HCT116 (cell line): ENCODE data around the gene HIPK2. TPM values are rescaled to one million over a fixed set of nuclear protein-coding genes. Genes with fewer than 3 reads are reported as not detected.

Source experiments
- ATAC-seq: fragments of 200-7000 bp; cut with Tn5 transposase; 2 replicates; pipeline ENCODE4 v1.9.1; 2020; ENCODE audit warnings: mild to moderate bottlenecking, moderate library complexity
- BruUV-seq: library from RNA; stranded (reverse); fragments of 400-500 nt; replicated peaks from 2 replicates; lab custom pipeline; 2021; lab: Mats Ljungman, UMichigan
- CTCF ChIA-PET: fragments of 300-600 bp; sonication (Branson Sonifier 250); formaldehyde crosslinking; loops from one replicate; lab custom pipeline; 2021; ENCODE audit warnings: antibody characterized with exemption; lab: Charles Lee
- POLR2A ChIA-PET: fragments of 300-600, 350-600 bp; sonication (Branson Sonifier 250); formaldehyde crosslinking; loops from one replicate; lab custom pipeline; 2021; ENCODE audit warnings: antibody characterized with exemption; lab: Charles Lee
- RAD21 ChIA-PET, 2 experiments: fragments of 300-600 bp; sonication (Branson Sonifier 250); formaldehyde crosslinking; loops; one replicate each; lab custom pipeline; 2023; ENCODE audit warnings: low total read pairs in 2 of 2; ENCODE audit not compliant: uncharacterized antibody in 2 of 2, unreplicated experiment in 2 of 2, low non-redundant PET in 1 of 2; lab: Charles Lee
- DNase-seq: peaks from one replicate; pipeline ENCODE4 v3.0.0-alpha.2; 2010; ENCODE audit warnings: low read depth, low spot score
- H2AFZ ChIP-seq: fragments of 200-600 bp; shearing (Covaris generic), sonication (generic); 2 replicates; pipeline ENCODE4 v1.6.1; 2017; ENCODE audit warnings: low read depth, mixed run types, mixed read lengths, antibody characterized with exemption, low read length; ENCODE audit not compliant: poor library complexity, severe bottlenecking
- H3K27ac ChIP-seq: 2 replicates; pipeline ENCODE4 v1.5.1; 2012; ENCODE audit warnings: low read depth, low read length
- H3K27me3 ChIP-seq: fragments of 200-600 bp; sonication (generic); 2 replicates; pipeline ENCODE4 v1.6.1; 2016; ENCODE audit warnings: mixed run types, low read length, mixed read lengths; ENCODE audit not compliant: insufficient read depth
- H3K36me3 ChIP-seq, 2 experiments: fragments of 200-500 bp in 1 of 2; fragments of 200-600 bp in 1 of 2; sonication (Bioruptor generic) in 1 of 2; sonication (generic) in 1 of 2; 2 replicates each; pipeline versions ENCODE4 v1.5.1 to v1.6.1; 2014 to 2016; ENCODE audit warnings: low read length in 2 of 2, inconsistent platforms in 1 of 2, mixed read lengths in 1 of 2, mixed run types in 1 of 2; ENCODE audit not compliant: insufficient read depth in 2 of 2, control insufficient read depth in 1 of 2
- H3K4me1 ChIP-seq, 2 experiments: fragments of 200-600 bp in 1 of 2; sonication (generic) in 1 of 2; 2 replicates each; pipeline versions ENCODE4 v1.5.1 to v1.6.1; 2012 to 2017; ENCODE audit warnings: low read length in 2 of 2, inconsistent platforms in 1 of 2, mild to moderate bottlenecking in 1 of 2, mixed read lengths in 1 of 2, mixed run types in 1 of 2, moderate library complexity in 1 of 2; ENCODE audit not compliant: insufficient read depth in 2 of 2, control insufficient read depth in 1 of 2
- H3K4me2 ChIP-seq: fragments of 200-600 bp; sonication (generic); 2 replicates; pipeline ENCODE4 v1.6.1; 2017; ENCODE audit warnings: mixed run types, low read length, mixed read lengths
- H3K4me3 ChIP-seq, 2 experiments: fragments of 200-600 bp in 1 of 2; sonication (generic) in 1 of 2; replicated peaks in 1 of 2; 2 replicates each; pipeline ENCODE4 v1.5.1; 2011 to 2016; ENCODE audit warnings: low read length in 2 of 2, control low read depth in 1 of 2, low read depth in 1 of 2, mild to moderate bottlenecking in 1 of 2, mixed read lengths in 1 of 2, mixed run types in 1 of 2
- H3K79me2 ChIP-seq: fragments of 200-600 bp; sonication (generic); 2 replicates; pipeline ENCODE4 v1.6.1; 2017; ENCODE audit warnings: mild to moderate bottlenecking, mixed run types, low read length, moderate library complexity, mixed read lengths; ENCODE audit not compliant: insufficient read depth
- H3K9ac ChIP-seq: fragments of 200-600 bp; sonication (generic); 2 replicates; pipeline ENCODE4 v1.6.1; 2016; ENCODE audit warnings: low read length, mixed read lengths
- H3K9me2 ChIP-seq: fragments of 200-600 bp; sonication (generic), shearing (Covaris generic); 2 replicates; pipeline ENCODE4 v1.6.1; 2017; ENCODE audit warnings: mixed run types, mild to moderate bottlenecking, moderate library complexity; ENCODE audit not compliant: insufficient read depth
- H3K9me3 ChIP-seq, 2 experiments: fragments of 200-500 bp in 1 of 2; fragments of 200-600 bp in 1 of 2; sonication (Bioruptor generic) in 1 of 2; sonication (generic) in 1 of 2; 2 replicates each; pipeline ENCODE4 v1.6.1; 2014 to 2017; ENCODE audit warnings: low read length in 2 of 2, mixed read lengths in 2 of 2, inconsistent platforms in 1 of 2, low read depth in 1 of 2, mild to moderate bottlenecking in 1 of 2, mixed run types in 1 of 2, moderate library complexity in 1 of 2; ENCODE audit not compliant: control insufficient read depth in 1 of 2, insufficient read depth in 1 of 2
- H4K20me1 ChIP-seq: fragments of 200-600 bp; sonication (generic), shearing (Covaris generic); 2 replicates; pipeline ENCODE4 v1.6.1; 2017; ENCODE audit warnings: mixed run types, mild to moderate bottlenecking, moderate library complexity; ENCODE audit not compliant: insufficient read depth
- CBX3 ChIP-seq: IDR thresholded peaks from 2 replicates; pipeline ENCODE4 v1.6.1; 2012; ENCODE audit warnings: low read depth
- CEBPB ChIP-seq: IDR thresholded peaks from 2 replicates; pipeline ENCODE4 v1.6.1; 2012; ENCODE audit warnings: low read depth
- EZH2 ChIP-seq: fragments of 200-600 bp; sonication (generic); IDR thresholded peaks from 2 replicates; pipeline ENCODE4 v1.6.1; 2017; ENCODE audit warnings: antibody characterized with exemption, mixed run types
- FOSL1 ChIP-seq: IDR thresholded peaks from 2 replicates; pipeline ENCODE4 v1.6.1; 2012; ENCODE audit warnings: low read depth
- JUND ChIP-seq: IDR thresholded peaks from 2 replicates; pipeline ENCODE4 v1.6.1; 2012
- POLR2A ChIP-seq: IDR thresholded peaks from 2 replicates; pipeline ENCODE4 v1.7.0; 2011; ENCODE audit warnings: borderline replicate concordance; ENCODE audit not compliant: insufficient read depth, insufficient read length; ENCODE audit errors: extremely low read depth
- POLR2AphosphoS5 ChIP-seq: IDR thresholded peaks from 2 replicates; pipeline ENCODE4 v1.6.1; 2011; ENCODE audit warnings: mild to moderate bottlenecking, low read depth, low read length, moderate library complexity
- SP1 ChIP-seq: IDR thresholded peaks from 2 replicates; pipeline ENCODE4 v1.6.1; 2012; ENCODE audit warnings: low read depth
- SRF ChIP-seq: IDR thresholded peaks from 2 replicates; pipeline ENCODE4 v1.6.1; 2012; ENCODE audit warnings: low read depth
- YY1 ChIP-seq: IDR thresholded peaks from 2 replicates; pipeline ENCODE4 v1.6.1; 2011; ENCODE audit warnings: low read length, low read depth, moderate library complexity, mild to moderate bottlenecking; ENCODE audit not compliant: insufficient replicate concordance; ENCODE audit errors: extremely low read depth
- ZFX ChIP-seq: fragments of 450-650 bp; IDR thresholded peaks from 2 replicates; pipeline ENCODE4 v1.6.1; 2017
- ZNF274 ChIP-seq: fragments of 200-500 bp; sonication (Bioruptor generic); IDR thresholded peaks from 2 replicates; pipeline ENCODE4 v1.6.1; 2014; ENCODE audit warnings: mild to moderate bottlenecking, low read depth, low read length, inconsistent platforms
- intact Hi-C: fragments of 100-400 bp; cut with micrococcal nuclease; formaldehyde crosslinking; loops from 2 replicates; pipeline ENCODE4 v1.10.0; 2022
- total RNA-seq: library from RNA; stranded (reverse); gene quantifications from one replicate; pipeline ENCODE4 v1.2.1, GENCODE V29; 2021; ENCODE audit not compliant: unreplicated experiment
- TF ChIP-seq, protein P1 (sequence below): IDR thresholded peaks from 2 replicates; pipeline ENCODE4 v1.6.1; 2011; ENCODE audit warnings: mild to moderate bottlenecking, low read length, moderate library complexity; ENCODE audit not compliant: insufficient replicate concordance; ENCODE audit errors: extremely low read depth
- TF ChIP-seq, protein P2 (sequence below): IDR thresholded peaks from 2 replicates; pipeline ENCODE4 v1.6.1; 2012; ENCODE audit warnings: low read depth

The HIPK2 gene
- total RNA-seq, 1 experiment from 2014 or later = 49.5 TPM

GRCh38 chr7:139651914-139652313, 125.9 kb downstream of the HIPK2 start (continued):
- TF ChIP-seq, protein P1, sequence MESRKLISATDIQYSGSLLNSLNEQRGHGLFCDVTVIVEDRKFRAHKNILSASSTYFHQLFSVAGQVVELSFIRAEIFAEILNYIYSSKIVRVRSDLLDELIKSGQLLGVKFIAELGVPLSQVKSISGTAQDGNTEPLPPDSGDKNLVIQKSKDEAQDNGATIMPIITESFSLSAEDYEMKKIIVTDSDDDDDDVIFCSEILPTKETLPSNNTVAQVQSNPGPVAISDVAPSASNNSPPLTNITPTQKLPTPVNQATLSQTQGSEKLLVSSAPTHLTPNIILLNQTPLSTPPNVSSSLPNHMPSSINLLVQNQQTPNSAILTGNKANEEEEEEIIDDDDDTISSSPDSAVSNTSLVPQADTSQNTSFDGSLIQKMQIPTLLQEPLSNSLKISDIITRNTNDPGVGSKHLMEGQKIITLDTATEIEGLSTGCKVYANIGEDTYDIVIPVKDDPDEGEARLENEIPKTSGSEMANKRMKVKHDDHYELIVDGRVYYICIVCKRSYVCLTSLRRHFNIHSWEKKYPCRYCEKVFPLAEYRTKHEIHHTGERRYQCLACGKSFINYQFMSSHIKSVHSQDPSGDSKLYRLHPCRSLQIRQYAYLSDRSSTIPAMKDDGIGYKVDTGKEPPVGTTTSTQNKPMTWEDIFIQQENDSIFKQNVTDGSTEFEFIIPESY = no peak
- TF ChIP-seq SP1 (no peak), FOSL1 (no peak), POLR2A (no peak), YY1 (no peak)

DNA sequence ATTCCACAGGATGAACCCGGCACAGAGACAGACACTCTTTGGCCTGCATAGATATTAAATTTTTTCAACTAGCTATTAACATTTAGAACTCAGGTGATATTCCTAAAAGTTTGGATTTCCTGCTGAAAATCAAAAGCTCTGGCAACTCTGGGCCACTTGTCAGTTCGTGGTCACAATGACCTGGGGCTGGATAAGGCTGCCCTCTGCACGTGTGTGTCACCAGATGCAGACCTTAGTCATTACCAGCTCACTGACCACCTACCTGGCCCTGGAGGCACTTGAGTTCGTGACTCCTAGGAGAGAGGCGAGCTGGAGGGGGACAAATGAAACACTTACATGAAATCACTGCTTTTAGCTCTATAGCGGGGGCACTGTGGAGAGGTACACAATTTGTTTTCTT, 126.5 kb downstream of the HIPK2 start:
- Histone ChIP-seq H3K27ac (no peak overlapping the region), H3K4me3 (no peak overlapping the region), H3K79me2 (no peaks in the 10 kb centered on the region), H3K4me2 (peak overlapping the region; percentile 29), H3K4me1 (peaks cover 0 to 59% of the 10 kb centered on the region in 2 experiments; a peak in 2 of 4 replicates), H4K20me1 (no peaks in the 10 kb centered on the region), H3K9me2 (no peaks in the 10 kb centered on the region), H3K36me3 (no peaks in the 10 kb centered on the region), H3K27me3 (no peaks in the 10 kb centered on the region), H3K9ac (no peak overlapping the region), H3K9me3 (no peaks in the 10 kb centered on the region), H2AFZ (no peak overlapping the region)
- no TSS peak for BruUV-seq
- ChIA-PET CTCF (no interaction called here), POLR2A (no interaction called here), RAD21 (no interaction called here)
- intact Hi-C loops = no loop called here
- peak; percentile 57 for ATAC-seq
- no peak for DNase-seq
- TF ChIP-seq EZH2 (no peak), CEBPB (no peak), ZNF274 (no peak), CBX3 (no peak), SP1 (no peak), POLR2AphosphoS5 (no peak), SRF (no peak), JUND (no peak), ZFX (no peak)
- TF ChIP-seq, protein P2, sequence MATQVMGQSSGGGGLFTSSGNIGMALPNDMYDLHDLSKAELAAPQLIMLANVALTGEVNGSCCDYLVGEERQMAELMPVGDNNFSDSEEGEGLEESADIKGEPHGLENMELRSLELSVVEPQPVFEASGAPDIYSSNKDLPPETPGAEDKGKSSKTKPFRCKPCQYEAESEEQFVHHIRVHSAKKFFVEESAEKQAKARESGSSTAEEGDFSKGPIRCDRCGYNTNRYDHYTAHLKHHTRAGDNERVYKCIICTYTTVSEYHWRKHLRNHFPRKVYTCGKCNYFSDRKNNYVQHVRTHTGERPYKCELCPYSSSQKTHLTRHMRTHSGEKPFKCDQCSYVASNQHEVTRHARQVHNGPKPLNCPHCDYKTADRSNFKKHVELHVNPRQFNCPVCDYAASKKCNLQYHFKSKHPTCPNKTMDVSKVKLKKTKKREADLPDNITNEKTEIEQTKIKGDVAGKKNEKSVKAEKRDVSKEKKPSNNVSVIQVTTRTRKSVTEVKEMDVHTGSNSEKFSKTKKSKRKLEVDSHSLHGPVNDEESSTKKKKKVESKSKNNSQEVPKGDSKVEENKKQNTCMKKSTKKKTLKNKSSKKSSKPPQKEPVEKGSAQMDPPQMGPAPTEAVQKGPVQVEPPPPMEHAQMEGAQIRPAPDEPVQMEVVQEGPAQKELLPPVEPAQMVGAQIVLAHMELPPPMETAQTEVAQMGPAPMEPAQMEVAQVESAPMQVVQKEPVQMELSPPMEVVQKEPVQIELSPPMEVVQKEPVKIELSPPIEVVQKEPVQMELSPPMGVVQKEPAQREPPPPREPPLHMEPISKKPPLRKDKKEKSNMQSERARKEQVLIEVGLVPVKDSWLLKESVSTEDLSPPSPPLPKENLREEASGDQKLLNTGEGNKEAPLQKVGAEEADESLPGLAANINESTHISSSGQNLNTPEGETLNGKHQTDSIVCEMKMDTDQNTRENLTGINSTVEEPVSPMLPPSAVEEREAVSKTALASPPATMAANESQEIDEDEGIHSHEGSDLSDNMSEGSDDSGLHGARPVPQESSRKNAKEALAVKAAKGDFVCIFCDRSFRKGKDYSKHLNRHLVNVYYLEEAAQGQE = no peak
